Smooth muscle cell of the pulmonary artery (primary cell): ENCODE results near the gene ZSCAN5B. TPM values are rescaled to one million over a fixed set of nuclear protein-coding genes. Genes with fewer than 3 reads are reported as not detected.

Experiments
- total RNA-seq: library from RNA; depleted of rRNA; stranded (reverse); fragments of >200 nt; gene quantifications from 2 replicates; pipeline ENCODE4 v1.2.3, GENCODE V29; 2014

ZSCAN5B gene
- total RNA-seq = not detected in 2 replicates

DNA sequence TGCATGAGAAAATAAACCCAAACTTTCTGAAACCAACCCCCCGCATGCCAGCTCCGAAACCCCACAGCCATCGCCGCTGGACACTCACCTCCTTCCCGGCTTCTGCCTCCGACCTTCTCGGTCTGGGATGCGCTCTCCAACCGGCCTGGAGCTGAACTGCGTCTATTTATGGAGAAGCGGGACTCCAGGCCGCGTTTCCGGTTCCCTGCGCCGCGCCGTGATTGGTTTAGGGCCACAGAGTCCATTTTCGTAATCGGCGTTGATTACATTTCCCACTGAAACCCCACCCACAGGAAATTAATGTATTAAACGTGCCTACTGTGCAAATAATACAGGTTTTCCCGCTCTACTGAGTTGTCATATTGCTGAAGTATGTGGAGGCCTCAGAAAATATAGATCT is at the start of gene ZSCAN5B:
TSS of gene ZSCAN5B (minus strand) at position 138 of the 400 bp plus-strand sequence. CDS start 4,731 bp downstream, outside the sequence.

DNA sequence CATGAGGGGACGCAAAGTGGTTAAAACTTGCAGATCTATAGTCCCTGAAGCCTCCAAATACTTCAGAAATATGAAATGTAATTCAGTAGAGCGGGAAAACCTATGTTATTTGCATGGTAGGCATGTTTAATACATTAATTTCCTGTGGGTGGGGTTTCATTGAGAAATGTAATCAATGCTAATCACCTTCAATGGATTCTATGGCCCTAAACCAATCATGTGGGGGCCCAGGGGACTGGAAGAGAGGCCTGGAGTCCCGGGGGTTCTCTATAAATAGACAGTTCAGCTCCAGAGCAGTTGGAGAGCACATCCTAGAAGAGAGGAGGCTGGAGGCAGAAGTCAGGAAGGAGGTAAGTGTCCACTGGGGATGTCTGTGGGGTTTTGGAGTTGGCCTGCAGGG is 4.4 kb upstream of the ZSCAN5B start, which contains the start of gene ZSCAN5C:
TSS of gene ZSCAN5C (plus strand) at position 301 of the 400 bp plus-strand sequence. CDS start 3,641 bp downstream, outside the sequence.

GRCh38 chr19:56175861-56176307 is 21.7 kb downstream of the ZSCAN5B start, which contains the start of gene GALP:
GALP (plus strand) TSS chr19:56176008; CDS start chr19:56177109, 1,101 bp downstream.

DNA sequence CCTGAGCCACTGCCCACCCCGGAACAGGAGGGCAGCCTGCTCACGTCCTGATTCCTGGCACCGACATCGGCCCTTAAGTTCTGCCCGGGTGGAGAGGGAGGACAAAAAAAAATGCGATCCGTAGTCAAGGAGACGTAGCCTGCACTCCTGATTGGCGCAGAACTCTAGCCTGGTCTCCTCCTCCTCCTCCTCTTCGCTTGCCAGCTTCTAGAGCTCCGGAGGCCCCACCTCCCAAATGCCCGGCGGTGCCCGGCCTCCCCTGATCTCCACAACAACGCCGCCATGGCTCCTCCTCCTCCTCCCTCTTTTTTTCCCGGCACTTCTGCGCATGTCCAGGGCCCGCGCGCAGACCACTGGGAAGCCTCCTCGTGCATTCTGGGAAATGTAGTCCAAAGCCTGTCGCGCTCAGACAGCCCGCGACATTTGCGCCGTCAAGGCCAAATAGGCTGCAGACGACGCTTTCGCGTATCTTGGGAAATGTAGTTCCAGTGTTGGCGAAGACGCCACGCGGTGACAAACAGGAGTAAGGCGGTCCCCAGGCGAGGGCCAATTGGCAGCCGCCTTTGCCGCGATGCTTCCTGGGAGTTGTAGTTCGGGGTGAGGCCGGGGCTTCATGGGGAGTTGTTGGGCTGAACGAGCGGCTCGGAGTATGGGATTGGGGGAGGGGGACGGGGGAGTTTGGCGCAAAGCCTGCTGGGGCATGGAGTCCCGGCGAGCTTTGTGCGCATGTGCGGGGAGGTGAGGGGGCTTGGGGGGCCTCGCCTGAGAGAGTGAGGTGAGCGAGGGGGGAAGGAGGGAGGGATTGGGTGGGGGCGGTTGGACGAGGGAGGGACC is 56.8 kb downstream of the ZSCAN5B start, which contains the start of gene ZNF444:
TSS of gene ZNF444 (plus strand) at position 705 of the 834 bp plus-strand sequence. CDS start 5,625 bp downstream, outside the sequence.

Other genes starting within 250 kb of the ZSCAN5B start
- not detected in 2 replicates for gene NLRP8, start 250.0 kb downstream of the ZSCAN5B start, total RNA-seq
- not detected in 2 replicates for gene NLRP5, start 211.0 kb downstream of the ZSCAN5B start, total RNA-seq
- 26.9 and 38.1 TPM in 2 replicates for gene ZNF787, start 76.5 kb downstream of the ZSCAN5B start, total RNA-seq
- gene ZNF444, start 56.5 kb downstream of the ZSCAN5B start, total RNA-seq = 18.3 and 19.0 TPM in 2 replicates
- not detected in 2 replicates for gene GALP, start 21.8 kb downstream of the ZSCAN5B start, total RNA-seq
- not detected in 2 replicates for gene ZSCAN5C, start 4.5 kb upstream of the ZSCAN5B start, total RNA-seq
- gene EDDM13, start 75.0 kb upstream of the ZSCAN5B start, total RNA-seq = not detected in 2 replicates
- gene ZSCAN5A, start 117.1 kb upstream of the ZSCAN5B start, total RNA-seq = 5.2 and 8.9 TPM in 2 replicates
- gene ZNF582, start 195.8 kb upstream of the ZSCAN5B start, total RNA-seq = 3.1 TPM in 2 replicates
- 3.9 and 4.7 TPM in 2 replicates for gene ZNF583, start 206.5 kb upstream of the ZSCAN5B start, total RNA-seq